ENCODE results near the gene MED16.
"Not testable (repeated sequence)": the region's sequence is repeated elsewhere in the genome, so short reads cannot be mapped to it uniquely, and the experiment has no call there.

Gene MED16

DNA sequence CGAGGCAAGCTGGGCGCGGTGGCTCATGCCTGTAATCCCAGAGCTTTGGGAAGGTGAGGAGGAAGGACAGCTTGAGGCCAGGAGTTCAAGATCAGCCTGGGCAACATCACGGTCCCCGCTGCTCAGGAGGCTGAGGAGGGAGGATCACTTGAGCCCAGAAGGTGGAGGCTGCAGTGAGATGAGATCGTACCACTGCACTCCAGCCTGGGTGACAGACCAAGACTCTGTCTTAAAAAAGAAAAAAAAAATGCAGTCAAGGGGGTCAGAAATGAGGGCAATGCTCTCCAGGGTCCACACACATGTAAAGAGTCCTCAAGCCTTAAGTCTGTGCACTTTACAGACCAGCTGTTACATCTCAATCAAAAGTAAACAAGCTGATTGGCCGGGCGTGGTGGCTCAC, 11.6 kb upstream of the MED16 start:
- DNase-seq = no peak

DNA sequence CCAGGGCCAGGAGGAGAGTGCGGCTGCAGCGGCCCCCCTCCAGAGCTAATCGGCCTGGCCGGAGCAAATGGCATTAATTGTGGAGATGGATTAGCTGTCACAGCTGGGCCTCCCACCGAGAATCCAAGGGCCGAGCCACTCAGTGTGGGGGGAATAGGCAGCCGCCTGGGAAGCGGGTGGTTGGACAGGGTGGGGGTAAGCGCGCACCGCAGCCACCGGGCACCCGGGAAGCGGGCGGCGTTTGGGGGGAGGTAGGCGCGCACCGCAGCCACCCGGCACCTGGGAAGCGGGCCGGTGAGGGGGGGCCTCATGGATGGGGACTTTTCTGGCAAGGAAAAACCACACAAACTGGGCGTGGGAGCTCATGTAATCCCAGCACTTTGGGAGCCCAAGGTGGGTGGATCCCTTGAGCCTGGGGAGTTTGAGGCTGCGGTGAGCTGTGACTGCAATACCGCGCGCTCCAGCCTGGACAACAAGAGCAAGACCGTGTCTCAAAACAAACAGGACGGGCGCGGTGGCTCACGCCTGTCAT, 10.3 kb upstream of the MED16 start:
- no peak for DNase-seq

- no peak for DNase-seq
These were observed 9.6 kb upstream of the MED16 start for GRCh38 chr19:902446-903226.

DNA sequence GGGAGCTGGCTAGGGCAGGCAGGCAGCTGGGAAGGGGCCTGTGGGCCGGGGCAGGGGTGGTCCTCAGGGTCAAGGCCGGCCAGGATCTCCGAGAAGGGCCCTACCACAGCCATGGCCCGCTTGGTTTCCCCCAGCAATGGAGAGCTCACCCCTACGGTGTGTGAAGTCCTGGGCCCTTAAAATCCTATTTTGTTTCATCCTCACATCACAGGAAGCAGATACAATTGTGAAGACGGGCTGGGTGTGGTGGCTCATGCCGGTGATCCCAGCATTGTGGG, 9.0 kb upstream of the MED16 start:
- DNase-seq = no peak

GRCh38 chr19:901216-902092, 8.5 kb upstream of the MED16 start:
- no peak for DNase-seq

DNA sequence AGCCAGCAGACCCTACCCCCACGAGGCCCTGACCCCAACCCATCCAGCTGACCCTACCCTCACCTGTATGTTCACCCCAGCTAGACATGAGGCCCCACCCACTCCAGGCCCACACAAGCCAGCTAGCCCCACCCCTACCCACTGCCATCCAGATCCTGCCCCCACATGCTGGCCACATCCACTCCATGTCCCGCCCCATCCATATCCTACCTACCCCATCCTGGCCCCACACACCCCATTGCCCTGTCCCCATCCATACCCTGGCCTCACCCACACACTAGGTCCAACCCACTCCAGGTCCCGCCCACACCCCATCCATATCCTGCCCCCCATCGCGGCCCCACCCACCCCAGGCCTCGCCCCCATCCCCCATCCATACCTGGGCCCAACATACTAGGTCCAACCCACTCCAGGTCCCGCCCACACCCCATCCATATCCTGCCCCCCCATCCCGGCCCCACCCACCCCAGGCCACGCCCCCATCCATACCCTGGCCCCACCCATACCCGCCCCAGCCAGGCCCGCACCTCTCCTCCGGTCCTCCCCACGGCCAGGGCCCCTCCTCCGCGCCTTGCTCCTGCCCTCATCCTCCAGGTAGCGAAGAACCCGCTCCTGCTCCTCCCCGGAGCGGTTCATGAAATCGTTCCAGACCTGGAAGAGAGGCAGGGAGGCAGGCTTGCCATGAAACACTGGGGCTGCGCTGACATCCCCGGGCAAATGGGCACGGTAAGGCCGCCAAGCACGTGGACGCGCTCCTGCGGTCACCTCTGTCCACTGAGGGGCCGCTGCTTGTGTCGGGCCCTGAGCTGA, 7.5 kb upstream of the MED16 start:
- DNase-seq = no peak

DNA sequence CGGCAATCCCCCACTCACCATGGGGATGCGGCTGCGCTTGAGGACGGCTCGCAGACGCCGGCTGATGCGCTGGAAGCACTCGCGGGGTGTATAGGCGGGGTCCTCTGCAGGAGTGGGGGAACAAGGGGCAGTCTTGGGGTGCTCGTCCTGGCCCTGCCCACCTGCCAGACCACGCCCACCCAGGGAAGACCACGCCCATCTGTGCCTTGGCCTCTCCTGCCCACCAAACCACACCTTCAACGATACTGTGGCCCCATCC, 7.0 kb upstream of the MED16 start:
- no peak for DNase-seq

GRCh38 chr19:899336-900042, 6.5 kb upstream of the MED16 start:
- no peak for DNase-seq

- no peak for DNase-seq
These were observed 5.7 kb upstream of the MED16 start for GRCh38 chr19:898663-899062.

DNA sequence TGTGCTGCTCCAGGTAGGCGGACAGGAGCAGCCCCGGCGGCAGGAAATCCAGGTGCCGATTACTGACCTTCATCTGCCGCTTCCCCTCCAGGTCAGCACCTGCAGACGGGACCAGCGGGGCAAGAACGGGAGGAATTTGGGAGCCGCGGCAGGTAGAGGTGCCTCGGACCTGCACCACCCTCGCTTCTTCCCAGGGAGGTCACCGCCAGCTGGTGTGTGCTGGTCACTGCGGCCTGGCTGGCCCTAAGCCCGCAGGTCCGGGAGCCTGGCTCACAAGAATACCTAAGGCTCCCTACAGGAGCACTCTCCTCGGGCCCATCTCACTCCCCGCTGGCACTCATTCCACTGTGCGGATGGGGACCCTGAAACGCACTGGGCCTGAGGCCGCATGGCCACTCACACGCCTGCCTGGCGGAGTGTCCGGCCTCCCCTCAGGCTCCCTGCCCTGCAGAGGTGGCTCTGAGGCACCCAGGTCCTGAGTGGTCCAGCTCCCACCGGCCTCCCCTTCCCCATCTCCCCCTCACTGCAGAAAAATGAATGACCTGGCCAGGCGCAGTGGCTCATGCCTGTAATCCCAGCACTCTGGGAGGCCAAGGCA, 4.6 kb upstream of the MED16 start:
- no peak for DNase-seq

GRCh38 chr19:896999-897398, 4.0 kb upstream of the MED16 start:
- DNase-seq = no peak

DNA sequence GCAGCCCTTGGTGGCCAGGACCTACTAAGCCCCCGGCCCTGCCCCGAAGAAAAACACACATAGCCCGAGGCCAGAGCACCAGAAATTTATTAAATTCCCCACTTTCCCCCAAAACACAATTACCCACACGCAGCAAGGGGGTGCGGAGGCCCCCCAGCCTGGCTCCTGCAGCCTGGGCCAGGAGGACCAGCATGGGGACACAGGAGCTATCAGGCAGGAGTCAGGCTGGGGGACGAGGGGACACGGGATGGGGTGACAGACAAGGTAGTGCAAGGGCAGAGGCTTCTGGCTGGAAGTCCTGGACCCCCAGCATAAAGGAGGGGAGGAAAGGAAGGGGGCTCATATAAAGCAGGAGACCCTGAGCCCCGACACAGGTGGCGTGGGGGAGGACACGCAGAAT, 3.4 kb upstream of the MED16 start:
- DNase-seq = no peak

DNA sequence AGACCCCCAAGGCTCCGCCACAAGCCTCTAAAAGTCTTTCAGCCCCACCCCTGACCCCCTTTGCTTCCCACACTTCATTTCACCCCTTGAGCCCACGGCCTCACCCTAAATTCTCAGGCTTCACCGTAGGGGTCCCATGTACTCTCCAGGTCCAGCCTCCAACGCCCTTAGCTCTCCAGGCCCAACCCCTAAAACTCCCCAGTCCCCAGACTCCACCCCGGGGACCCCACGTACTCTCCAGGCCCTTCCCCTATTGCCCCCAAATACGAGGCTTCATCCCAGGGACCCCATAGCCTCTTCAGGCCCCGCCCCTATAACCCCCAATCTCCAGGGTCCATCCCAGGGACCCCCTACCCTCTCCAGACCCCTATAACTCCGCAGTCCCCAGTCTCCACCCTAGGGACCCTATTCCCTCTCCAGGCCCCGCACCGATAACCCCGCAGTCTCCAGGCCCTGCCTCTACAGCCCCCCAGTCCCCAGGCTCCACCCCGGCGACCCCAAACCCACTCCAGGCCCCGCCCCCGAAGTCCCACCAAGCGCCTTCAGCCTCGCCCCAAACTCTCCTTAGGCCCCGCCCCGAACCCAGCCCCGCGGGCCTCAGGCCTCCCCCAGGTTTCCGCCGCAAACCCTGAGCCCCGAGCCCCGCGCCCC, 619 bp downstream of the MED16 start:
- no peak for DNase-seq

DNA sequence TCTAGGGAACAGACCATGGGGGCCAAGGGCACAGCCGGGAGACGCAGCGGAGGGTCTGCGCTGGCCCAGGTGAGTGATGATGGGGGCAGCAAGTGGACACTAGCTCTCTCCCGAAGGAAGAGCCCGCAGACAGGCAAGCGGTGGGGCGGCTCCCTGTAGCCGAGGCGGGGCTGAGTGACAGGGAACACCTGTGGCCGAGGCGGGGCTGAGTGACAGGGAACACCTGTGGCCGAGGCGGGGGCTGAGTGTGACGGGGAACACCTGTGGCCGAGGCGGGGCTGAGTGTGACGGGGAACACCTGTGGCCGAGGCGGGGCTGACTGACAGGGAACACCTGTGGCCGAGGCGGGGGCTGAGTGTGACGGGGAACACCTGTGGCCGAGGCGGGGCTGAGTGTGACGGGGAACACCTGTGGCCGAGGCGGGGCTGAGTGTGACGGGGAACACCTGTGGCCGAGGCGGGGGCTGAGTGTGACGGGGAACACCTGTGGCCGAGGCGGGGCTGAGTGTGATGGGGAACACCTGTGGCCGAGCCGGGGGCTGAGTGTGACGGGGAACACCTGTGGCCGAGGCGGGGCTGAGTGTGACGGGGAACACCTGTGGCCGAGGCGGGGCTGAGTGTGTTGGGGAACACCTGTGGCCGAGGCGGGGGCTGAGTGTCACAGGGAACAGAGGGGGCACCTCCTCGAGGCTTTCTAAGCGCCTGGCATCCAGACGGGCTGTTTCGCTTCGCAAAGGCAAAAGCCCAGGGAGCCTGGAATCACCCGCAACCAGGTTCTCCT, 1.4 kb downstream of the MED16 start:
- DNase-seq = not testable (repeated sequence)

DNA sequence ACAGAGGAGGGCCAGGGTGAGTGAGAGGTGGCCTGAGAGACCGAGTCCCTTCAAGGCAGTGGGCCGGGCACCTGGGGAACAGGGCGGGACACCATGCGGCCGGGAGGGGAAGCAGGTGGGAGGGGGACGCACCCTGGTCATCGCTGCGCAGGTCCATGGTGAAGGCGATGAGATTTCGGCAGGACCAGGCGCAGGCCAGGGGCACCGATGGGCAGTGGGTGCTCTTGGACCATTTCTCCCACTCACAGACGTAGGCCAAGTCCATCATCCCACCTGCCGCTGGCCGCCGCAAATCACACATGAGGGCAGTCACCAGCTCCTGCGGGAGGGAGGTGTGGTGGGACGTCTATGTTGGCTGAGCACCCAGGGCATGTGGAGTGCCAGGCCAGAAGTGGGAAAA, 2.2 kb downstream of the MED16 start:
- DNase-seq = no peak

GRCh38 chr19:889662-890295, 3.2 kb downstream of the MED16 start:
- DNase-seq = no peak

GRCh38 chr19:888581-889385, 4.2 kb downstream of the MED16 start:
- DNase-seq = peak; percentile 42

DNA sequence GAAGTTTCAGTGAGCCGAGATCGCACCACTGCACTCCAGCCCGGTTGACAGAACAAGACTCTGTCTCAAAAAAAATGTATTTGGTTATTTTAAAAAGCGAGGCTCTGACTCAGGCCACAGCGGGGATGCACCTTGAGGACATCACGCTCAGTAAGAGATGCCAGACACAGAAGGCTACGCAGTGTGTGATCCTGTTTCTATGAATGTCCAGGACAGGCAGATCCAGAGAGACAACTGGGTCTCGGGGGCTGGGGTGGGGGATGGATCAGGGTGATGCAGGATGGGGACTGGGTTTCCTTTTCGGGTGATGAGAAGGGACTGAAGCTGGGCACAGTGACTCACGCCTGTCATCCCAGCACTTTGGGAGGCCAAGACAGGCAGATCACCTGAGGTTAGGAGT, 5.4 kb downstream of the MED16 start:
- no peak for DNase-seq

- no peak for DNase-seq
These were observed 5.9 kb downstream of the MED16 start for GRCh38 chr19:887072-887471.

All from activated naive CD4-positive, alpha-beta T cell treated with Interleukin-2 at 50 U/mL for 16 hours (primary cell).